Ramos (cell line): Measurements from ENCODE around the gene C2orf92.

ENCODE experiments used
- in situ Hi-C: fragments of 300-500 bp; cut with MboI; formaldehyde crosslinking; loops from one replicate; pipeline ENCODE4 v1.14.3; 2022; ENCODE audit warnings: low sequenced_read_pairs; ENCODE audit not compliant: unreplicated experiment

Gene C2orf92

DNA sequence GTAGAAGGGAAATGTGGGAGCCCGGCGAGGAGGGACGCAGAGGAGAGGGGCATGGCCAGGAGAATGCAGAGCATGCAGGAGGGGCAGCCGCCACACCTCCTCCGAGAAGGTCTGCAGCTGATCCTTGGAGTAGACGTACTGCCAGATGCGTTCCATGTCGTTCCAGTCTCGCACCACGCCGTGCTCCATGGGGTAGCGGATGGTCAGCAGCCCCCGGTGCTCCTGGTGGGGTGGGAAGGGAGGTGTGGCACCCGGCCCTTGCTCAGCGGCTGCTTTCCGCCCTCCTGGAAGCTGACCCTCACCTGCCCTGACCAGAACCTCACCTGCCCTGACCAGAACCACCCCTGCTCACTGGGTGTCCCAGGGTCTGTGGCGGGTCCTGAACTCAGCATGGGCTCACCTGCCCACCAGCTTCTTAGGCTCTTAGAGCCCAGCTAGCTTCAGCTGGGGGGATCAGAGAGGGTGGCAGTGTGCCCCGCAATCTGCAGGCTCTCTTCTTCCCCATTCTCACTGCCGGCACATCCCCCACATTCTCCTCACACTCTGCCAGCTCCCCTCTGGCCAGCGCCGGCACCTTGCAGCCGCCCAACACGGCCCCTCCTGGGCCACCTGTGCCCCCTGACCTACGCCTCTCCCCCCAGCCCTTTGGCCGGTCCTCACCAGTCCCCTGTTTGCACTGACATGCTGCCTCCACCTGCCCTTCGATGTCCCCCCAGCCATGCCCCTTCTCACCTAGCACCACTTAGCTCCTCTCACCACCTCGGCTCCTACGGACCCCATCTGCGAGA, 10.1 kb upstream of the C2orf92 start:
- in situ Hi-C loops: loop anchor here (25.0 kb wide), 1 partner anchor 1597 kb away; no protein-coding TSS in a partner anchor

- in situ Hi-C loops: loop anchor here (25.0 kb wide), 1 partner anchor 1598 kb away; no protein-coding TSS in a partner anchor
Measured at GRCh38 chr2:97660044-97660774, 9.3 kb upstream of the C2orf92 start.

- in situ Hi-C loops: loop anchor here (25.0 kb wide), 1 partner anchor 1599 kb away; no protein-coding TSS in a partner anchor
Measured at GRCh38 chr2:97660775-97661389, 8.6 kb upstream of the C2orf92 start.

DNA sequence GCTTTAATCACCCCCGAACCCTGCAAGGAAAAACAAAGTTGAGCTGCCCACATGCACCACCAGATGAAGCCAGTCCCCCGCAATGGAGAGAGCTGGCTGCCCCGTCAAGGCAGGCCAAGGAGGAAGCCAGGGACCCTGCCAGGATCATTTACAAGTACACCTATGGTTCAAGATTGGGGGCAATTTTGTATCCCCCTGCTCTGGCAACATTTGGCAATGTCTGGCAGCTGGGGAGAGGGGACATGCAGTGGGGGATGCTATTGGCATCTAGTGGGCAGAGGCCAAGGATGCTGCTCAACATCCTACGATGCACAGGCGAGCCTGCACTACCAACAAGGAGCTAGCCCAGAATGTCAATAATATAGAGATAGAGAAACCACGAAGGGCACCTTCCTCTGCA, 7.6 kb upstream of the C2orf92 start:
- in situ Hi-C loops: loop anchor here (25.0 kb wide), 1 partner anchor 1600 kb away; no protein-coding TSS in a partner anchor

DNA sequence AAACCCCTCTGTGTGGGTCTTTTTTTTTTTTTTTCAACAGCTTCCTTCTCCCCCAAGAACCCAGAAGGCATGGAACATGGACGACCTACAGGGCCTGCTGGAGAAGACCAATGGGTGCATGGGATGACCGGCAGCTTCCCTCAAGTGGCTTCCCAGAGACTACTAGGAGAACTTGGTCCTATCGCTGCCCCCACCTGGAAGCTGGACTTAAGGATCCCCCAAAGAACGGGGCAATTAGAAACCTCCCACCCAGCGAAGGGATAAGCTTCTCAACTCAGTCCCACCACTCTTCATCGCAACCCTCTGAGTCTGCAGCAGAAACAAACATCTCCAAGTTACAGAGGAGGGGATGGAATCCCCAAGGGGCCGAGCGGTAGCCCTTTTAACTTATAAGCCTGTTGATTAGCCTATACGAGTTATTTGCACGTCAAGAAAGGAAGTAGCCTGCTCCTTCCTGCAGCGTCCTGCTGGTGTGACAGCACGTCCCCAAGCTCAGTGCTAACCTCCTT, 7.1 kb upstream of the C2orf92 start:
- in situ Hi-C loops: loop anchor here (25.0 kb wide), 1 partner anchor 1600 kb away; no protein-coding TSS in a partner anchor

DNA sequence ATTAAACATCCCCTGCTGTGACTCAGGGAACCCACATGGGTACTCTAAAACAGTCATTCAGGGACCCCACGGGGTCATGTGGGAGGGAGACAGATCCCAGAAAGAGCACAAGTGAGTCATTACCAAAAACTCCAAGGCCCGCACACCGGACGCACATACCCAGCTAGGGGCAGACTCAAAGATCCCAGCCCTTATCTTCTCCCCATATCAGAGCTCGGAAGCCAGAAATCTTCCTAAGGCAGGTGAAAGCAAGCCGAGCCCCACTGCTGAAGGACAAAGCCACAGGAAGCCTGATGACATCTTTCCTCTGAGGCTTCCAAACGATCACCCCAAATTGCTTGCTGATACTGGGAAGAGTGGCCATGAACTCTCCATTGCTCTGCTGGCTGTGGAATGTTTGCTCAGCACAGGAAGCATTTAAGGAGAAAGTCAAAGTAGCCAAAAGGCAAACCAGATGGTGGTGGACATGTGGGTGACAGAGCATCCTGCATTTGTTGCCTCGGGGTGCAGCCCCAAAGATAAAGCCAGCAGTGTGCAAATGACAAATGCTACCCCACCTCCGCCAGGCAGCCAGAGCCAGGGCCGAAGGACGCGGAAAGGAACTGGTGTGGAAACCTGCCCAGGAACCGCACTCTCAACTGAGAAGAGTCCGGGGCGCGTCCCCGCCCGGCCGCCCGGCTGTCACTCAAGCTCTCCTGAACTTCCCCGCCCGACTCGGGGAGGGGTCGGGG, 6.5 kb upstream of the C2orf92 start:
- in situ Hi-C loops: loop anchor here (25.0 kb wide), 1 partner anchor 1601 kb away; no protein-coding TSS in a partner anchor

GRCh38 chr2:97663626-97663961, 5.9 kb upstream of the C2orf92 start:
- in situ Hi-C loops: loop anchor here (25.0 kb wide), 1 partner anchor 1601 kb away; no protein-coding TSS in a partner anchor

- in situ Hi-C loops: loop anchor here (25.0 kb wide), 1 partner anchor 1602 kb away; no protein-coding TSS in a partner anchor
Measured at GRCh38 chr2:97663962-97664635, 5.4 kb upstream of the C2orf92 start, which contains the start of gene ACTR1B. Gene ACTR1B, minus strand, starts transcription at chr2:97664044. Its CDS starts 154 bp downstream, at chr2:97663890.

GRCh38 chr2:97664636-97664970, 4.9 kb upstream of the C2orf92 start:
- in situ Hi-C loops: loop anchor here (25.0 kb wide), 1 partner anchor 1602 kb away; no protein-coding TSS in a partner anchor

- in situ Hi-C loops: loop anchor here (25.0 kb wide), 1 partner anchor 1608 kb away; no protein-coding TSS in a partner anchor
Measured at GRCh38 chr2:97670471-97670870, 958 bp downstream of the C2orf92 start.

- in situ Hi-C loops: loop anchor here (25.0 kb wide), 1 partner anchor 1609 kb away; no protein-coding TSS in a partner anchor
Measured at GRCh38 chr2:97671526-97671925, 2.0 kb downstream of the C2orf92 start.

GRCh38 chr2:97672606-97673140, 3.2 kb downstream of the C2orf92 start:
- in situ Hi-C loops: loop anchor here (25.0 kb wide), 1 partner anchor 1610 kb away; no protein-coding TSS in a partner anchor

GRCh38 chr2:97673182-97673914, 3.8 kb downstream of the C2orf92 start:
- in situ Hi-C loops: loop anchor here (25.0 kb wide), 1 partner anchor 1611 kb away; no protein-coding TSS in a partner anchor

DNA sequence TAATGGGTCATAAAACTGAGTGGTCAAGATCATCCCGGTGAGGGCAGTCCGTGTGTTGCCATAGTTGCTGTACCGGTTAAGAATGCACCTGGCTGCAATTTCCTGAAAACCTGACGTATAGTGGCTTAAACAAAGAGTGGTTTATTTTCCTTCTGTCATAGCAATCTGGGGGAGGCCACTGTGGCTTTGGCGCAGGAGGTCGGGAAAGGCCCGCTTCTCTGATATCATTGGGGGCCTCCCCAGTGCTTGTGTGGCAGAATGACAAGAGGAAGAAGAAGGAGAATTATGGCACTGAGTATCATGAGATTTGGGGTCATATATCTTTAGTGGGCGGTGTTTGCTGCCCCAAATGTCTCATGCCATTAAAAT, 4.4 kb downstream of the C2orf92 start:
- in situ Hi-C loops: loop anchor here (25.0 kb wide), 1 partner anchor 1612 kb away; no protein-coding TSS in a partner anchor

- in situ Hi-C loops: no loop called here
Measured at GRCh38 chr2:97675430-97676113, 6.1 kb downstream of the C2orf92 start.

- in situ Hi-C loops: no loop called here
Measured at GRCh38 chr2:97676620-97677019, 7.1 kb downstream of the C2orf92 start.

- in situ Hi-C loops: no loop called here
Measured at GRCh38 chr2:97677480-97677879, 8.0 kb downstream of the C2orf92 start.
